GM19035 (cell line): ENCODE results near the gene TM9SF4.
A peak's percentile ranks its signal among the peaks of the same experiment; 100 is the strongest.

Experiments used
- ATAC-seq: cut with Tn5 transposase; IDR thresholded peaks from one replicate; pipeline ENCODE4 v1.9.1; 2021; ENCODE audit not compliant: unreplicated experiment

Gene TM9SF4

DNA sequence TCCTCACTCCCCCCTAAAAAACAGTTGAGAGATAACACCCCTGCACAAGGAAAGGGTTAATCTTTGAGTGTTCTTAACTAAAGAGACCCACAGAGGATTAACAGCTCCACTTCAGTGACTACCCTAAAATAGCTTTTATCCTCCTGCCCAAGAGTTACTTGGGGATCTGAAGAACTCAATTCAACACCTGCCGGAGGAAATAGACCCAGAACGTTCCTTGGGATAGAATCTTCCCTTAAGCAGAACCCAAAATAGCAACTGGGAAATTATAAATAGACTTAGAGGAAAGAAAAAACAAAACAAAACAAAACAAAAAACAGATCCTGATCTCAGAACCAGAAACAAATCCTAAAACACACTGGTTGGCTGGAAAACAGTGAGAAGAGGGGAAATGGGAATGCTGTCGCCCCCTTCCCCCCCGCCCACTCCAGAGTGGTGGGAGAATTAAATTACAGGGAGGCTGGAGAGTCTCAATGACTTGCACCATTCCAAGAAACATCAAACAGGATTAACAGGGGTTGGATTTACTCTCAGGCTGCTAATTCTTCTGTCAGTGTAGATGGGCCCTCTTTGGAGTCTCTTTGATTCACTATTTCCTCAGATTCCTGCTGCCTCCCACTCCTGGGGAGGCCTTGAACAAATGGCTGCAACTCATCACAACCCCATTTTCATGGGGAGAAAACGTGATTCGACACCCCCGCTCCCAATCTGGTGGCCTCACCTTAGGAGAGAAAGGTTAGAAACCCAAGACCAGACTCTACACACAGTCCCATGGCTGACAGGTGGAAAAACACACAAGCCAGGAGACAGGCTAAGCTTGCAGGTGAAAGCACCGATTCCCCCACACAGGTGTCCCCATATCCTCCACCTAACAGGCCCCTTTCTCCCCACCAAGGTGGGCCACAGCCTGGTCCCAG is 96.6 kb downstream of the TM9SF4 start:
- no peak for ATAC-seq

DNA sequence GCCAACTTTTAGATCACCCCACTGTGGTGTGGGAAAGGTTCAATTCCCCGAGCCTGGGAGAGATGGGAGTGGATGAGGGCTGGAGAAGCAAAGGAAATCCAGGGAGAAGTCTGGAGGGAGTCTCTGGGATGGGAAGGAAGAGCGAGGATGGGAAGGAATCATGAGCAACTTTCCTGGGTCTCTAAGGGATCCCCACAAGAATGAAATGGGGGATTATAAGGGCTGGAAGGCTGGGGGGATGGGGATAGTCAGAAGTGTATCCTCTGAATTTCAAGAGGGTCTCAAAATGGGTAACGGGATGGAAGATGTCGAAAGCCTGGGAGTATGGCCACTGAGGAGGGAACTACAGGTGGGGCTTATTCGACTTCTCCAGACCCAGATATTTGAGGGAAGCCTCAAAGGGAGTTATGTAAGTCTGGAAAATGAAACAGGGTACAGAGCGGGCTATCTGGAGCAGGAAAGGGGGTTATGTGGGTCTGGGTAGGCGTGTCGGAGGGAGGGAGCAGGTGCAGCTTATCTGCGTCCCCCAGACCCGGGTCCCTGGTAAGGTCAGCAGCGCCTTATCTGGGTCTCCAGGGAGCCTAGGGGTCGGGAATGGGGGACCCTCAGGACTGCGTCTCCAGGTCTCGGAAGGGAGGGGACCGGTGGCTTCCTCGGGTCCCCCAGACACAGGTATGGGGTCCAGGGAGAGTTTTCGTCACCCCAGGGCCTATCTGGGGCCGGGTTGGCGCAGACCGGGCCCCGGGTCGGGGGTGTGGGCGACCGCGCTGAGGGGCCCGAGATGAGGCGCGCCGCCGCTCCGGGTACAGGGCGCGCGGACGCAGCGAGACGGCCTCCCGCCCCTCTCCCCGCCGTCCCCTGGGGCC is 97.5 kb downstream of the TM9SF4 start:
- ATAC-seq: peak; percentile 18

DNA sequence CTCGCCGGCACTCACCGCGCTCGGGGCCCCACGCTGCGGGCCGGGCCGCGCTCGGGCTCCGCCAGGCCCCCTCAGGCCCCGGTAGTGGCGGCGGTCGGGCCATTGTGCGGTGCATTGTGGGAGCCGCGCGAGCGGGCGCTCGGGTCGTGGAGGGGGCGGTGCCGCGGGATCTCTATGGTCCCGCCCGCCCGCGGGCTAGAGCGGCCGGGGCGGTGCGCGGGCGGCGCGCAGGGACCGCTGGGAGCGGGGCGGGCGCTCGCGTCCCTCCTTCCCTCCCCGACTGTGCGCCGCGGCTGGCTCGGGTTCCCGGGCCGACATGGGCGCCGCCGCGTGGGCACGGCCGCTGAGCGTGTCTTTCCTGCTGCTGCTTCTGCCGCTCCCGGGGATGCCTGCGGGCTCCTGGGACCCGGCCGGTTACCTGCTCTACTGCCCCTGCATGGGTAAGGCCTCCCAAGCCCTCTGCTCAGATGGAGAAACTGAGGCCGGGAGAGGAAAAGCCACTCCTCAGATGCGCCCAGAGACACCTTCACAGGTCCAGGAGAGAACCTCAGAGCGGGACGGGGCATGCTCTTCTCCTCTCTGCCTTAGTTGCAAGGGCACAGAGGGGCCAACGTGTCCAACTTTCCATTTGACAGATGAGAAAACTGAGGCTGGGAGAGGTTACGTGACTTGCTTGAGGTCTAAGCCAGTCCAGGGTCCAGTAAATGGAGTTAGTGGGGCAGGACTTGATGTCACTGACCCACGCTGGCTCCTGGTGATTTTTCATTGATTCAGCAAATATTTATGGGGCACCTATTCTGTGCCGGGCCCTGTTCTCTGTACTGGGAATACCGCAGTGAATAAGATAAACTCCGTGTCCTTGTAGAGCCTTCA is 98.3 kb downstream of the TM9SF4 start, which contains the start of the genes PLAGL2 and POFUT1:
TSS of gene PLAGL2 (minus strand) at position 118 of the 873 bp plus-strand sequence. CDS start 5,565 bp downstream, outside the sequence.
TSS of gene POFUT1 (plus strand) at position 255 of the 873 bp plus-strand sequence. CDS start at position 317, 62 bp downstream.
- peak; percentile 87 for ATAC-seq

DNA sequence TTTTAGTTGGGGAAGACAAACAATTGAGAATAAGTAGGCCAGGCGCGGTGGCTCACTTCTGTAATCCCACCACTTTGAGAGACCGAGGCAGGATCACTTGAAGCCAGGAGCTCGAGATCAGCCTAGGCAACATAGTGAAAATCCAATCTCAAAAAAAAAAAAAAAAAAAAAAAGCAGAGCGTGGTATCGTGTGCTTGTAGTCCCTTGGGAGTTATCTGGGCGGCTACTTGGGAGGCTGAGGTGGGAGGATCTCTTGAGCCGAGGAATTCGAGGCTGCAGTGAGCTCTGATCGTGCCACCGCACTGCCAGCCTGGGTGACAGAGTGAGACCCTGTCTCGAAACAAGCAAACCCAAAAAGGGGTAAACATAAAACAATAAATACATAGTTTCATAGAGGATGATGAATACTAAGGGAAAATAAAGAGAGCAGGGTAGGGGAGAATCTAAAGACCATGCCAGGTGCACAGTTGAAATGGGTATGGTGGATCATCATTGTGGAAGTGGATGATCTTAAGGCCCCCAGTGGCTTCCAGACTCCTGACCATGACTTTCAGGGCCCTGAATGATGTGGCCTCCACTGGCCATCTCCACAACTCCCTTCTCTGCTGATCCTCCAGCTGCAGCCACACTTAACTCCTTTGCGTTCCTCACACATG is 99.1 kb downstream of the TM9SF4 start:
- ATAC-seq: no peak

DNA sequence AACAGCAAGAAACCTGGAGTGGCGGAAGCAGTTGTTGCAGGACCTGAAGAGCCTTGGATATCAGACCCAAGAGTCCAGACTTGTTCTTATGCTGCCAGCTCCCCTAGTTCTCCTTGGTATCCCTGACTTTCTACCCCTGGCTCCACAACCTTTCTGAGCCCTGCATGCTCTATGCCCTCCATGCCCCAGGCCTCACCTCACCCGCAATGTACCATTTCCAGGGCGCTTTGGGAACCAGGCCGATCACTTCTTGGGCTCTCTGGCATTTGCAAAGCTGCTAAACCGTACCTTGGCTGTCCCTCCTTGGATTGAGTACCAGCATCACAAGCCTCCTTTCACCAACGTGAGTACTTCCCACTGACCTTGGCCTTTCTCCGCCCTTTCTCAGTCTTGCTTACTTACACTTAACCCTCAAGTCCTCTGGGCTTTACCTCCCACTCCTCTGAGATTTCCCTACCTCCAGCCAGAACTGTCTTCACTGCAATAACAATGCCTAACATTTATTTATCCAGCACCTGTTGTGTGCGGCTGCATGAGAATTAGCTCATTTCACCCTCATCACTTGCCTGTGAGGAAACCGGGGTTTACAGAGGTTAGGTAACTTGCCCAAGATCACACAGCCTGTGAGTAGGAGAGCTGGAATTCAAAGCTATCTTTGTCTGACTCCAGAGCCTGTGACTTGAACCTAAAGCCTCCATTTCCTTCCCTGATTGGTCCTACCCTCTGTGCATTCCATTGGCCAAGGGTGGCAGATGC is 100.5 kb downstream of the TM9SF4 start:
- no peak for ATAC-seq

DNA sequence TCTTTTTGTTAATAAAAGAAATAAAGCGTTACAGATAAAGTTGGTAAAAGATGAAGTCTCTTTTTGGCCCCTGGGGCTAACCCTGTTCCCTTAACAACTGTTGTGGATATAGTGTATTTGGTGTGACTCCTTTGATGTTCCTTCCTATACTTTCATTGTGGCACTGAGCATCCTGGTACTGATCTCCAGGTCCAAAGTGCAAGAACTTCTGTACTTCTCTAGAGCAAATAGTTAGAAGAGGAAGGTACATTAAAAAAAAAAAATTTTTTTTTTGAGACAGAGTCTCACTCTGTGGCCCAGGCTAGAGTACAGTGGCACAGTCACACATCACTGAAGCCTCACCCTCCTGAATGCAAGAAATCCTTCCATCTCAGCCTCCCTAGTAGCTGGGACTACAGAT is 104.4 kb downstream of the TM9SF4 start:
- no peak for ATAC-seq

DNA sequence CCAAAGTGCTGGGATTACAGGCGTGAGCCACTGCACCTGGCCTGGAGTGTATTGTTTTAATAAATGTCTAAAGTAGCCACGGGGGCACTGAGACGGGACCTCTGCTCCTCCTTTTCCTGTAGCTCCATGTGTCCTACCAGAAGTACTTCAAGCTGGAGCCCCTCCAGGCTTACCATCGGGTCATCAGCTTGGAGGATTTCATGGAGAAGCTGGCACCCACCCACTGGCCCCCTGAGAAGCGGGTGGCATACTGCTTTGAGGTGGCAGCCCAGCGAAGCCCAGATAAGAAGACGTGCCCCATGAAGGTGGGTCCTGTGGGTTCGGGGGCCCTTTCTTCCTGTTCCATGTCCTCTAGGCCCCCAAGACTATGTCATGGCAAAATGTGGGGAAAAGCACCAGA is 105.6 kb downstream of the TM9SF4 start:
- ATAC-seq: no peak

DNA sequence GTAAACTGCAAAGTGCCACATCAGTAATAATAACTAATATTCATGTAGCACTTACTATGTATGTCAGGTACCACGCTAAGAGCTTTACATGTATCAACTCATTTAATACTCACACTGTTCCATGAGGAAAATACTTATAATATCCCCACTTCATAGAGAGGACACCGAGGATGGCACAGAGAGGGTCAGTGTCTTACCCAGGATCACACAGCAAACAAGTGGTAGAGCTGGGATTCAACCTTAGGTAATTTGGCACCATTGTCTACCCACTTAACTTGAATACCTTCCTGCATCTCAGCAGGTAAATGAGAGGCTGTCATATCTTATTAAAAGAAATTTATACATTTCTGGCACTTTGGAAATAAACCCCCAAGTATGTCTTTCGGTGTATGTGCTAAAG is 106.2 kb downstream of the TM9SF4 start:
- ATAC-seq: no peak

DNA sequence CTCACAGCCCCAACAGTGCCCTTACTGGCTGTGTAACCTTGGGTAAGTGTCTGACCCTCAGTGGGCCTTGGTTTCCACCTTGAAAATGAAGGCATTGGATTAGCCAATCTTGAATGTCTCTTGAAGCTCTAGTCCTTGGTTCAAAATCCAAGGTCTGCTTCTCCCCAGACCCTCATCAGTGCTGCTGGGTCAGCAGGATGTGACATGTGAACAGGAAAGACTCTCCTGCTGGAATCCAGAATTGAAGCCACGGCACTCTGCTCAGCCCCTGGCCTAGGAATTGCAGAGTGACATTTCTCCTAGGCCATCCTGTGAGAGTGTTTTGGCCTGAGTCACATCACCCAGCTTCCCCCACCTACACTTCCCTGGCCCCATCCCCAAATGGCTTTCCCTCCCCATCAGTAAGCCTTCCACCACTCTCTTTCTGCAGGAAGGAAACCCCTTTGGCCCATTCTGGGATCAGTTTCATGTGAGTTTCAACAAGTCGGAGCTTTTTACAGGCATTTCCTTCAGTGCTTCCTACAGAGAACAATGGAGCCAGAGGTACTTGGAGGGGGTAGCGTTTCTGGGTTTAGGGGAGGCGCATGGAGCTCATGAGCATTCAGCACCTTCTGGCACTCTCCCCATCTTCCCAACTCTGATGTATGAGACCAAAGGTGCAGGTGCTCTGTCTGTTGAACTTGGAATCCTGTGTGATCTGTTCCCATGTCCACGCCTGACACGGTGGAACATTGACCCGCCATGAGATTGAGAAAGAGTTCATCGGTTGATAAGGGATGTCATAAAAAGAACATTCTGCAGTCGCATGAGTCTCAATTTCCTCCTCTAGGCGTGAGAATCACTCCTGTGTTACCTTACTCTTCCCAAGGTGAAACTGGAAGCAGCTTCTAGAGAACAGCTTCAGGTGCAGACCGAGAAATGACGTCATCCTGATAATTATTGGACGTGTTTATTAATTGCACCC is 106.9 kb downstream of the TM9SF4 start:
- ATAC-seq: no peak
